ENCODE measurements around the gene PRPF19.

PRPF19 gene

GRCh38 chr11:60874421-60875365, 31.7 kb downstream of the PRPF19 start:
- DNase-seq (ENCODE audit: low read depth) = no peak

DNA sequence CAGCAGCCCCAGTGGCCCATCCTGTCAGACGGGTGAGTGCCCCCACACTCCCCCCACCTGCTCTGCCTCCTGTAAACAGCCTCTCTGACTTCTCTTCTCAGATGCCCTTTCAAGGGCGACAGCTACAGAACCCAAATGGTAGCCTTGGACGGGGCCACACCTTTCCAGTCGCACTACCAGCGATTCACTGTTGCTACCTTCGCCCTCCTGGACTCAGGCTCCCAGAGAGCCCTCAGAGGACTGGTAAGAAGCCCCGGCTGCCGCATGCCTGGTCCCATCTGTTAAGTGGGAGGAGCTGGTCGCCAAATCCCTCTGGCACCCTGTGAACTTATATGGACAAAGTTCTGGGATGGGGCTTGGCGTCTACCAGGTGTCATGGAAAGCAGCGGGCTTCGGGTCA, 32.9 kb downstream of the PRPF19 start:
- DNase-seq (ENCODE audit: low read depth) = no peak

DNA sequence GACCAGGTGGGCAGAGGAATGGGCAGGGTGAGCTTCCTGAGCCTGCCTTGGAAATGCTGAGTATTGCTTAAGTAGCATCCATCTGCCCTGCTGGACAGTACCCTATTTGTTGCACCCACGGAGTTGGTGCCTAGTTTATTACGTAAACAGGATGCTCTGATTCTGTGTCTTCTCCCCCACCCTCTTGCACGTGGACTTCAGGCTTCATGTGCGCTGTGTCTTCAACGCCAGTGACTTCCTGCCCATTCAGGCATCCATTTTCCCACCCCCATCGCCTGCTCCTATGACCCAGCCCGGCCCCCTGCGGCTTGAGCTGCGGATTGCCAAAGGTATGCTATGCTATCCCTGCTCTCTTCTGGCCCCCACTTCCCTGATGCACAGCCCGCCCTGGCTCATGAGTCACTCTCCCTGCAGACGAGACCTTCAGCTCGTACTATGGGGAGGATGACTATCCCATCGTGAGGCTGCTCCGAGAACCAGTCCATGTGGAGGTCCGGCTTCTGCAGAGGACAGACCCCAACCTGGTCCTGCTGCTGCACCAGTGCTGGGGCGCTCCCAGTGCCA, 33.3 kb downstream of the PRPF19 start:
- DNase-seq (ENCODE audit: low read depth) = no peak

DNA sequence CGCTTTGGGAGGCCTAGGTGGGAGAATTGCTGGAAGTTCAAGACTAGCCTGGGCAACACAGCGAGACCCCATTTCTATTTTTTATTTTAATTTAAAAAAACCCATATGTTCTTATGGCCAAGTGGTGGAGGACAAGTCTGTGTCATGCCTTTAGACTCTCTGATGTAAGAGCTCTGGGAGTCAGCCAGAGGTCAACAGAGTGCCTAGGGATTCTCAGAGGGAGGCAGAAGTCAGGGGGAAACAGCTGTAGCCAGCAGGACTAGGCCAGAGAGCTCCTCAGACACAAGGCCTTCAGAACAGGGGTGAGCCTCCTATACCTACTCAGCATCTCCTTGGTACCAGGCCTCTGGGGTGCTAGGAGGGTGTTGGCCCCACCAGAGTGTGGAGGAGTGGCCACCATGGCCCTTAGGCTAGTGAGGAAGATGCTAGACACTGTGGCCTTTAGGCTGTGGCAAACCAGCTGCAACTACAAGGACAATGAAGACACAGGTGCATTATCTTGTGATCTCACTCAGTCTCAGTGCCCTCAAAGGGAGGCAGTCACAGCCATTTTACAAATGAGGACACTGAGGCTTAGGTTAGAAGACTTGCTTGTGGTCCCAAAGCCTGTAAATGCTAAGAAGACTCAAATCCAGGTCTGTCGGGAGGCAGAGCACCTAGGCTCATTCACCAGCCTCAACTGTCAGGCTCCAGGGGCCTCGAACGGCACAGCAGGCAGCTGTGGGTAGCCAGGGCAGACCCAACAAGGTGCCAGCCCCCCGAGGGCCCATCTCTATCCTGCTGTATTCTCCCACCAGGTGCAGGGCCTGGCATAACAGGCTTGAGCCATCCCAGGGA, 34.0 kb downstream of the PRPF19 start:
- DNase-seq (ENCODE audit: low read depth) = no peak

DNA sequence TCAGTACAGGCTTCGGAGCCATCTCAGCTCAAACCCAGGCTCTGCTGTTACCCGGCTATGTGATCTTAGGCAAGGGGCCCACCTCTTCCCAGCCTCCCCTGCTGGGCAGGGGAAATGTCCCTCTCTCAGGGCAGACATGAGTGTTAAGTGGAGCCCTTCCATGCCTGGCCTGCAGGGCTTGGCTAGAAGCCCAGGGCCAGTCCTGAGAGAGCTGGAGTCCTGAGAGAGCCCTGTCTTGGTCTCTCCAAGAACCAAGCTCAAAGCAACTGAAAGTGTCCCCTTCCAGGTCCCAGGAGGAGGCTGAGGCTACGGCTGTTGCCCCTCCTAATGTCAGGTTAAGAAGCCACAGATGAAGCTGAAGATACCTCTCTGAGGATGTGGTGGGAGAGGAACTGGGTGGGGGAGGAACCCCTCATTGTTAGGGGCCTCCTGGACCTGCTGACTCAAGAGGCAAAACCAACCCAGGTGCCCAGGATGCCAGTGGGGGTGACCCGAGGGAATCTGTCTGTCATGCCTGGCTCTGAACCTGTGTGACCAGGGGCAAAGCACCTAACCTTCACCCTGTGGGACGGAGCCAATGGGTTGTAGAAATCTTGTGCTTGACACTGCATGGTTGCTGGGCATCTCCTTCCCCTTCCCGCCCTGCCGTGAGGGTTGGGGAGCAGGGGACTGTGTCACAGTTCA, 34.9 kb downstream of the PRPF19 start:
- DNase-seq (ENCODE audit: low read depth) = no peak

- DNase-seq (ENCODE audit: low read depth) = no peak
Measured at GRCh38 chr11:60870733-60871377, 35.5 kb downstream of the PRPF19 start.

DNA sequence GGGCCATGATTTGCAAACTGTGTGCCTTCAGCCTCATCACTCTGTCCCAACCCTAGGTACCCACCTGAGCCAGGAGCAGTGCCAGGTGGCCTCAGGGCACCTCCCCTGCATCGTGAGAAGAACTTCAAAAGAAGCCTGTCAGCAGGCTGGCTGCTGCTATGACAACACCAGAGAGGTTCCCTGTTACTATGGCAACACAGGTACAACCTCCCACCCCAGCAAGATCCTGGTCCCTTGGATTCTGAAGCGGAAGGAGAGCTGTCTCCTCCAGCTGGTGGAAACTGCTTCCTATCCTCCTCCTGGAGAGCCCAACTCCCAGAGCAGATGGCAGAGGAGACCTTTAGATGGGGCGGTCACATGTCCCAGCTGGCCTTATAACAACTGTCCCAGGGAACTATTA, 36.1 kb downstream of the PRPF19 start:
- no peak for DNase-seq (ENCODE audit: low read depth)

DNA sequence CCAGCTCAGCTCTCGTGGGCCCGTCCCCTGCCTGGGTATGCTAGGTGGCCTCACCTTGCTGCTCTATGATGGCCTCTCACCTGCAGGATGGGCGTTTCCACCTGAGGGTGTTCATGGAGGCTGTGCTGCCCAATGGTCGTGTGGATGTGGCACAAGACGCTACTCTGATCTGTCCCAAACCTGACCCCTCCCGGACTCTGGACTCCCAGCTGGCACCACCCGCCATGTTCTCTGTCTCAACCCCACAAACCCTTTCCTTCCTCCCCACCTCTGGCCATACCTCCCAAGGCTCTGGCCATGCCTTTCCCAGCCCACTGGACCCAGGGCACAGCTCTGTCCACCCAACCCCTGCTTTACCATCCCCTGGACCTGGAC, 36.9 kb downstream of the PRPF19 start:
- no peak for DNase-seq (ENCODE audit: low read depth)

DNA sequence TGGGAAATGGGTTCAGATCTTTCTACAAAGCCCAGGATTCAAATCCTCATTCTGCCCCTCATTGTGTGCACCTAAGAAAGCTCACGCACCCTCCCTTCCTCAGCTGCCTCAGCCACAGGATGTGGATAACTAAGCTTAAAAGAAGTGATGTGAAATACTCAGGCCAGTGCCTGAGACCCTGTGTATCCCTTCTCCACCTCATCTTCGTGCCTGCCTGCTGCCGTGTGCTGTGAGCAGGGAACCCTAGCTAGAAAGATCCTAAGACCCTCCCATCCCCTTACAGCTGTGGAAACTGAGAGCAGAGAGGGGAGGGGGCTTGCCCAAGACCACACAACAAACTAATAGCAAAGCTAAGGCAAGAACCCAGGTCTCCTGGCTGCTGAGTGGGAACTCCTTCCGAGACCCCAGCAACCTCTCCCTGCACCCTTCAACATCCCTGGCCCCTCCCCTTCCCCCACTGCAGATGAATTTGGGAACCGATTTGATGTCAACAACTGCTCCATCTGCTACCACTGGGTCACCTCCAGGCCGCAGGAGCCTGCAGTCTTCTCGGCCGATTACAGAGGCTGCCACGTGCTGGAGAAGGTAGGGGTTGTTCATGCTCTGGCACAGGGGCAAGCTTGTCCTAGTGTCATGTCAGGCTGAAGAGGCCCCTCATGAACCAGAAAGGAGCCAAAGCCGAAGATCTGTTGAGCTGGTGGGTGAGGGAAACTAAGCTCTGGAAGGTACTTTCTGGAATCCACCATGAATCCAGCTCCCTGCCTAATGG, 37.5 kb downstream of the PRPF19 start:
- DNase-seq (ENCODE audit: low read depth) = no peak

DNA sequence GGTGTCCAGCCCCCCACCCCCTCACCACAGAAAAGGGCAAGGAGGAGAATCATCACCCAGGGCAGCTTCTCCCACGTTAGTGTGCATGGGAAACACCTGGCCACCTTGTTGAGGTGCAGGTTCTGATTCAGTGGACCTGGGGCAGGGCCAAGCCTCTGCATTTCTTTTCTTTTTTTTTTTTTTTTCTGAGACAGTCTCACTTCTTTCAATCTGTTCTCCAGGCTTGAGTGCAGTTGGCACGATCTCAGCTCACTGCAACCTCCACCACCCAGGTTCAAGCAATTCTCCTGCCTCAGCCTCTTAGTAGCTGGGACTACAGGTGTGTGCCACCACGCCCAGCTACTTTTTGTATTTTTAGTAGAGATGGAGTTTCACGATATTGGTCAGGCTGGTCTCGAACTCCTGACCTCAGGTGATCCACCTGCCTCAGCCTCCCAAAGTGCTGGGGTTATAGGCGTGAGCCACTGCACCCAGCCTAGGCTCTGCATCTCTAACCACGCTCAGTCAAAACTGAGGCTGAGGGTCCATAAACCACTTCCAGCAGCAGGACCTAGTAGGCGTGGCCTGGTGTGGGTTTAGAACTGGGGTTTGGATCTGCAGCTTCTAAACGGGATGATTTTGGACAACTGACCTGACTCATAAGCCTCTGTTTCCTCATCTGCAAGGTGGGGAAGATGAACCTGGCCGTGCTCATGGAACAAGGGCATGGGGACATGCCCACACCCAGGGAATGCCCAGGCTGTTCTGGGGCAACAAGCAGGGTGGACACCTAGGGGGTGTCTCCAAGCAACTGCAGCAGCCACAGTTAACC, 38.3 kb downstream of the PRPF19 start:
- DNase-seq (ENCODE audit: low read depth) = no peak

DNA sequence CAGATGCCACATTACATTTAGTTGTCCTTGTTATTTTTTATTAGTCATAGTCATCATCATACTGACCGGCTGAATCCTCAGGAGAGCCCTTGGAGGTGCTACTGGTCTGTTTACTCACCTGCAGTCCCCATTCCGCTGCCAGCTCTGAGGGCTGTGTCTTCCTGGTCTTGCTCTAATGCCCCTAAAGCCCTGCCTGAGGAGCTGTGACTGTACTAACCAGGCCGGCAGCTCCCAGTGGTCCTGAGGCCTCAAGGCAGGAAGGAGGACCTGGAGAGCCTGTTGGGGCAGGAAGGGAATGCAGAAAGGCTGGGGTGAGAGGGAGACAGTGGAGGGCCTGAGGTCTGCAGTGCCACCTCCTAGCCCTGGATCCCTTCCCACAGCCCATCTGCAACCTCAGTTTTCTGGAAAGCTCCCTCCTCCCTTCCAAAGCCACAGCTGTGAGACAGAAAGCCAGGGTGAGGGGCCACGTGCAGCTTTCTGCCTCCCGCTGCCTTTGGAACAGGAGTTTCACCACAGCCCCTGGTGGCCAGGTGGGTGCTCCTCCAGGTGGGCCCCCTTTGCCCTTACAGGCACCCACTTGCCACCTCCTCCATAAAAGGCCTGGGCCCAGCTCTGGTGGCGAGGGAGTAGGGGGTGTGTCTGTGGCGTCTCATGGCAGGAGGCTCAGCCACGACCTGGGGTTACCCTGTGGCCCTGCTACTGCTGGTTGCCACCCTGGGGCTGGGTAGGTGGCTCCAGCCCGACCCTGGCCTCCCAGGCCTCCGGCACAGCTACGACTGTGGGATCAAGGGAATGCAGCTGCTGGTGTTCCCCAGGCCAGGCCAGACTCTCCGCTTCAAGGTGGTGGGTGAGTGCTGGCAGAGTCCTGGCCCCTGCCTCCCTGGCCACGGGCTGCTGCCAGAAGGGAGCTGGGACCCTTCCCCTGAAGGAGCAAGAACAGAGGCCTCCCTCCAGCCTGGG, 39.2 kb downstream of the PRPF19 start, which contains the start of gene ZP1:
ZP1 (plus strand) TSS at position 632 of the 960 bp plus-strand sequence; CDS start at position 652, 20 bp downstream.
- DNase-seq (ENCODE audit: low read depth) = no peak

GRCh38 chr11:60864856-60865513, 41.4 kb downstream of the PRPF19 start:
- no peak for DNase-seq (ENCODE audit: low read depth)

DNA sequence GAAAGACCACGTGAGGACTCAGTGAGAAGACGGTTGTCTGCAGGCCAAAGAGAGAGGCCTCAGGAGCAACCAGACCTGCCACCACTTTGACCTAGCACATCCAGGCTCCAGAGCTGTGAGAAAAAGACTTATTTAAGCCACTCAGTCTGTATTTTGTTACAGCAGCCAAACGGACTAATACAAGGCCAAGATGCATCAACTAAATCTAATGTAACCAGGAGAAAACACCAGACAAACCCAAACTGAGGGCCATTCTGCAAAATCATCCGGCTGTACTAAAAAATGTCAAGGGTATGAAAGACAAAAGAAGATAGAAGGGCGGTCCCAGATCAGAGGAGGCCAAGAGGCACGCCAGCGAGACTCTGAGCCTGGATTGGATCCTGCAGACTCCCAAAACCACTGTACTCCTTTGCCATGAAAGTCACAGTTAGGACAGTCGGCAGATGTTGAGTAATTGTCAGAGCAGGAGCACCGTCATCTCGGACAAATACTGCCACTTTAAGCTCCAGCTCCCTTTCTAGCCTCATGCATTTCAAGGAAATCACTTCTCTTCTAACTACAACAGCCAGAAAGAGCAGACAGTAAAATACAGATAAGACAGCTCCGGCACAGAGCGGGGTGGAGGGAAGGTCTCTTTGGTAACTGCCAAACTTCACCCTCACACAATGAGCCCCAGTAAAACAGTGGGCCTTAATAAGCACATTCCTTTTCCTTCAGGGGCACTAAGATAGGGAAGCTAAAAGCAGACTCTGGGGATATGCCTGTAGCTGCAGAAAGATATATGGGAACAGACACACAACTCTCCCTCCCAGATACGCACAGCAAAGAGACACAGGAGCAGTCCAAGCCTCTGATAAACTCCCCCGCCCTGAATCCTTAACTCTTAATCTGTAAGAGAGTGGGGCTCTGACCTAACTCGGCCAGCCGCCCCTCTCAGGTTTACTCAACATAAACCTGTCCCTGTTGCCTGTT, 42.5 kb downstream of the PRPF19 start:
- DNase-seq (ENCODE audit: low read depth) = no peak

DNA sequence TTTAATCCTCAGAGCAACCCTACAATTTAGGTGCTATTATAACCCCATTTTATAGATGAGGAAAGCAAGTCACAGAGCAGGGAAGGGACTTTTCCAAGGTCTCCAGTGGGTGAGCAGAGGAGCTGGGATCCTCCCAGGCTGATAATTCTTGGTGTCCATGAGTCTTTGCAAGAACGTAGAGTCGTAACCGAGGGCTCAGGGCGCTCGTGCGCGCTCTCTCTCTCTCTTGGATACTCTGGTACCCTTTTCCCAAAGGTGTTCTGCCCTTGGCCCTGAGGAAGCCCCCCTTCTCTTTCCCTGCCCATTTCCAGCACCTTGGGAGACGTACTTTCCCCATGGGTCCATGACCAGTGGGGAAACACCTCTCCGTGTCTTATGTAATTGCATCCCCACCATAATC, 44.2 kb downstream of the PRPF19 start:
- no peak for DNase-seq (ENCODE audit: low read depth)

- DNase-seq (ENCODE audit: low read depth) = no peak
Measured at GRCh38 chr11:60860943-60861342, 45.4 kb downstream of the PRPF19 start.

DNA sequence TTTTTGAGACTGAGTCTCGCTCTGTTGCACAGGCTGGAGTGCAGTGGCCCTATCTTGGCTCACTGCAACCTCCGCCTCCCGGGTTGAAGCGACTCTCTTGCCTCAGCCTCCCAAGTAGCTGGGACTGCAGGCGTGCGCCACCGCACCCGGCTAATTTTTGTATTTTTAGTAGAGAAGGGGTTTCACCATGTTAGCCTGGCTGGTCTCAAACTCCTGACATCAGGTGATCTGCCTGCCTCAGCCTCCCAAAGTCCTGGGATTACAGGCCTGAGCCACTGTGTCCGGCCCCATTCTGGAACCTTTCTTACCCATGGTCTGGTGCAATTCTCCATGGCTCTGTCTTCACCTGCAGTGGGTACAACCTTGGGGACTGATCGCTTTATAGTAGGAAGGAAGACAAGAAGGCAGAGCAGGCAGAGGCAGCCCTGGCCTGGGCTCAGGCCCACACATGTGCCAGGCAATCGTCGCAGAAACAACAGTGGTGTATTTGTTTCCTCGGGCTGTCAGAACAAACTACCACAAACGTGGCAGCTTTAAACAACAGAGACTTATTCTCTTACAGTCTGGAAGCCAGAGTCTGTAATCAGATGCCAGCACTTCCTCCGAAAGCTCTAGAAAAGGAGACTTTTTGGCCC, 46.7 kb downstream of the PRPF19 start:
- DNase-seq (ENCODE audit: low read depth) = no peak

Measured in T follicular helper cell (primary cell).